ENCODE data around the gene USP48.
A peak's percentile ranks its signal among the peaks of the same experiment; 100 is the strongest.

The USP48 gene

DNA sequence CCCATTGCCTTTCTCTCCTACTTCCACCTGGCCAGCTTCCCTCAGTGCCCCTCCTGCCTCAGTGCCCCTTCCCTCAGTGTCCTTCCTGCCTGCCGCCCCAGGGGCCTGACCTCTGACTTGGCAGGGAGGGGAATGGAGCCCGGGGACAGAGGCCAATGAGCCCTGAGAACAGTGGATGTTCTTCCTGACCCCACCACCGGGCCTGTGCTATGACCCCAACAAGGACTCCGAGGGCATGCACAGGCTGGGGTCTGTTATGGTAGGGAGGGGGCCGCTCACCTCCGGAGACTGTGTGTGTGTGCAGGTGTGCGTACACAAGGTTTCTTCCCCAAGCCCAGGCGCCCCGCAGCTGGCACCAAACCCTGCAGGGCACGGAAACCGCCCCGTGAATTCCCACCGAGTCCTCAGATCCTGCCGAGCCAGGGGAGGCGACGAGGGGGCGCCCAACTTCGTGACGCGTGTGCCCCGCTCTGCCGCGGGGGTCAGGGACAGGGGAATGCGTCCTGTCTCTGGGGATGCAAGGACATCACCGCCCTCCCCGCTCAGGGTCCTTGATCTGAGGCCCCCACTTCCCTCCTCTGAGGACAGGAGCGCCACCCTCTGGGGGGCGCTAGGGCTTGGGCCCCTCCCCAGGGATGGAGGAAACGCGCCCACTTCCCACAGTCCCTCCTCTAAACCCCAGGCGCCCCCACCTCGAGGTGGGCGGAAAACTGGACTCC lies 114.6 kb downstream of the USP48 start:
- DNase-seq (ENCODE audit: low read depth) = no peak

- no peak for DNase-seq (ENCODE audit: low read depth)
Observed at GRCh38 chr1:21667348-21668231, 115.4 kb downstream of the USP48 start.

DNA sequence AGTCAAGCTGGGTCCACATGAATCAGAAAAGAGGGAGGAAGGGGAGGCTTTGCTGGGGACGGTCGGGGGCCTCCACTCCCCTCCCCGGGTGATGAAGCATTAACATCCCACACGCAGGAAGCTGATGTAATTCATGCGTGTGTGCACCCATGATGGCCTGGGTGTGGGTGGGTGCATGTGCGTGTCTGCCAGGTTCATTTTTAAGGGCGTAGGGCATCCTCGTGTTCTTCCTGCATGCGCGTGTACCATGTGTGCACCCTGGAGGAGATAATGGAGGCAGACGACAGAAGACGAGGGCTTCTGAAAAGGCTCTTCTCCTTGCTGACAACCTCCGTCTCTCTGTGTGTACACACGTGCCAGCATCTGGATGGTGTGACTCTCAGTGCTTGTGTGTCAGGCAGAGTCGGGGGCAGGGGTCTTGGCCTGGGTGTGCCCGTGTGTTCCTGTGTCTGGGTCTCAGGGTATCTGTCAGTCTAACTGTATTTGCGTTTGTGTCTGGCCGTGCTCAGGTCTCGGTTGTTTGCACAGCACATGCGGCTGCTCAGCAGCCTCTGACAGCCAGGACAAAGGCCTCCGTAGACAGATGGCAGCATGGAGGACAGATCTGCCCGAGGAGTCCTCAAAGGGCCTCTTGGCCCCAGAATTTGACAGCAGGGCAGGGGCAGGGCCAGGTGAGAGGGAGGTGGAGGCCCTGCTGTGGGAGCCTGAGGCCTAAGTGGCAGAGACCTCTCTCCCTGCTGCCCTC lies 116.2 kb downstream of the USP48 start:
- no peak for DNase-seq (ENCODE audit: low read depth)

DNA sequence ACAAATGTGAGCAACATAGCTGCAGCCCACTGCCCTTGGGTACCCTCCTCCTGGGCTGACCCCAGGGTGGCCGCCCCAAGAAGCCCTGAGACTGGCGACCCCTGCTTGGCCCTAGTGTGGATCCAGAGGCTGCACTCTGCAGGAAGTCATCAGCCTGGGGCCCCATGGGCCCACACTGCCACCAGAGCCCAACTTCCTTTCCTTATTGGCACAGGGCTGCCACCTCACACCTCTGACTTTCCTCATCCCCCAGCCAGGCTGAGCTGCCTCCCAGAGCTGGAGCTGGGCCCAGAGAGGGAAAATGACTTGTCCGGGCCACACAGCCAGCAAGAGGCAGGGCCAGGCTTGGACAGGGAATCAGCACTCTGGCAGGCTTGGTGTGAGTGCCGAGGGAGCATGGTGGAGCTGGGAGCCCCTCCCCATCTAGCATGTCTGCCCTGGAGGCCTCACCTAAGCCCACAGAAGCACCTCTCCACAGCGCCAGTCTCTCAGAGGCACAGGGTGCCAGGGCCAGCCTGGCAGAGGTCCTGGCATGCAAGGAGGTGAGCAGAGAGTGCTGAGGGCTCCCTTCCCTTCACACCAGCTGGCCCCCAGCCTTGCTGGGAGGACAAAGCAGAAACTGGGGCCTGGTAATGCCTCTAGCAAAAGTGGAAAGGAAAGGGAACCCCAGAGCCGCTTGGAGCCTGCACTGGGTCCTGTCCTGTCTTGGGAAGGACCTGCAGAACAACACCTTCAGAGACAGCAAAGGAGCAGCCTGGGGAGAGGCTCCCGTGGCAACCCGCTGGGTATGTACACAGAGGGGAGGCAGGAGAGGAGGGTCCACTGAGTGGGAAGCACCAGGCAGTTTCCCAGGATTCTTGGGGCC lies 117.0 kb downstream of the USP48 start:
- DNase-seq (ENCODE audit: low read depth) = no peak

- no peak for DNase-seq (ENCODE audit: low read depth)
Observed at GRCh38 chr1:21664806-21665588, 118.0 kb downstream of the USP48 start.

GRCh38 chr1:21663951-21664805 lies 118.8 kb downstream of the USP48 start:
- no peak for DNase-seq (ENCODE audit: low read depth)

- no peak for DNase-seq (ENCODE audit: low read depth)
Observed at GRCh38 chr1:21663248-21663950, 119.5 kb downstream of the USP48 start.

DNA sequence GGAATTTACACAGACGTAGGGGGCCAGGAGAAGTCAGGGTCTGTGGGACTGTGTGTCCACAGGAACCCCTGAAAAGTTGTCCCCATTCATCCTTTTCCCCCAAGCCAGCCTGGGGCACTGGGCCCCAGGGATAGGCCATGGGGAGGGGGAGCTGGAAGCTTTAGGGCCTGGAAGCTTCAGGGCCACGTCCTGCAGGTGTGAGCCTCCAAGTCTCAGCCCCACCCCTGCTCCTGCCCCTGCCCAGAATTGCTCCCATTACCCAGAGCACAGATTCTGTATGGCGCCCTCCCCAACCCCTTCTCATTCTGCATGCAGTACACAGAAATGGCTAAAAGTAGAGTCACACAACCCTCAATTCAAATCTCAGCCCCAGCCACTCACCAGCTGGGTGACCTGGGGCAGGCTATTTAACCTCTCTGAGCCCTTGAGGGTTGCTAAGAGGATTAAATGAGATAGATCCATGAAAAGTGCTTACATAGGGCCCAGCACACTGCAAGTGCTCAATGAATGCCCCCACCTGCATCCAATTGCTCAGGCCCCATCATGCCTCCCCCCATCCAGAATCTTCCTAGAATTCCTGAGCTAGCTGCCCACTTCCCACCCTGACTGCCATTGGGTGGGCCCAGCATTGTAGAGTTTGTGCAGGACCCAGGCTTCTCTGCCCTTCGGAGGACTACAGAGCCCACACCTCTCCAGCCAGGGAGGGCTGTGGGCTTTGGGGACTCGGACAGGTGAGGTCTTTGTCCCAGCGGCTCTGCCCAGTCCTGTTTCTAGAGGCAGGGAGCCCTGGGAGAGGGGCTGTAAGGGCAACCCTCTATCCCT lies 120.3 kb downstream of the USP48 start:
- no peak for DNase-seq (ENCODE audit: low read depth)

GRCh38 chr1:21661886-21662285 lies 121.1 kb downstream of the USP48 start:
- no peak for DNase-seq (ENCODE audit: low read depth)

GRCh38 chr1:21659924-21660326 lies 123.0 kb downstream of the USP48 start:
- no peak for DNase-seq (ENCODE audit: low read depth)

- DNase-seq (ENCODE audit: low read depth) = peak; percentile 66
Observed at GRCh38 chr1:21659099-21659923, 123.6 kb downstream of the USP48 start.

DNA sequence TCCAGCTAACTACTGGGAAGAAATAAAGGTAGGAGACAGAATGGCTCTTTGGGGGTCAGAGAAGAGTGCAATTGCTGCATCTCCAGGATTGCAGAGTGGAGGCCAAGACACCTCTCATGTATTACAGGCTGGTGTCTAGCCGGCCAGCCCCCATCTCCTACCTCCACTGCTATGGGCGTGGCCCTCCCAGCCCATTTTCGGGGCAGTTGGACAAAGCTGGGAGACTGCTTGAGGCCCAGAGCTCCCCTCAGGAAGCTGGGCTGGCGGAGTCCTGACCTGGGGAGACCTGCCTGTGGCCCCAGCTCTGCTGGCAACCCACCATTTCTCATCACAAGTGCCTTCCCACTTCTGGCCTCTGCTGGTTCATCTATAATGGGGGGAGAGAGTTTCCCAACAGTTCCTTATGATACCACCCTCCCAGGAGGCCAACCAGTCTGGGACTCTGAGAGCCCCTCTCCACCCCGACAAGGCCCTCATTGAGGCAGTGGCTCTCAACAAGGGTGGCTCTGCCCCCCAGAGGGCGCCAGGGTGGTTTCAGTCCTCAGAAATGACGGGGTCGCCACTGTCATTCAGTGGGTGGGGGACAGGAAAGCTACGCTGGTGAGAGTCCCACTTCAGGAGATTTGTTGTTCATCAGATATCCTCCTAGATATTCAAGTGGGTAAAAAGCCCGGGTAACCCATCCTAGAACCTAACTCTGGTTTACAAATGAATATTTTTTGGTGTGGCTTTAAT lies 125.3 kb downstream of the USP48 start:
- no peak for DNase-seq (ENCODE audit: low read depth)

DNA sequence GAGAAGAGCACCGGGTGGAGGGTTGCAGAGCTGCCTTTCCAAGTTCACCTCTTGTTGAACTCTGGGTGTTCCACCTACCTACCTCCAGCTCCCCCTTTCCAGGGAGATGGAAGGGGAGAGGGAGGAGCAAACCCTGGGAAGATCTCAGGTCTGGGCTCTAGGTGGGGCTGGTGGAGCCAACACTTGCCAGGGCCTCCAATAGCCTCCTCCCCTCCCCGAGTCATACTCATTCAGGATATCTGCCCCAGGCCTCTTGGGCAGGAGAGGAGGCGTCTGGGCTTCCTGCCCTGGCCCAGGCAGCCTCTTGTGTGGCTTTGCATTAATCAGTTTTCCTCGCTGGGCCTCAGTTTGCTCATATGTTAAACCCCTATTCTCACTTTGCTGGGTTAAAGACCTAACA lies 127.2 kb downstream of the USP48 start:
- DNase-seq (ENCODE audit: low read depth) = no peak

DNA sequence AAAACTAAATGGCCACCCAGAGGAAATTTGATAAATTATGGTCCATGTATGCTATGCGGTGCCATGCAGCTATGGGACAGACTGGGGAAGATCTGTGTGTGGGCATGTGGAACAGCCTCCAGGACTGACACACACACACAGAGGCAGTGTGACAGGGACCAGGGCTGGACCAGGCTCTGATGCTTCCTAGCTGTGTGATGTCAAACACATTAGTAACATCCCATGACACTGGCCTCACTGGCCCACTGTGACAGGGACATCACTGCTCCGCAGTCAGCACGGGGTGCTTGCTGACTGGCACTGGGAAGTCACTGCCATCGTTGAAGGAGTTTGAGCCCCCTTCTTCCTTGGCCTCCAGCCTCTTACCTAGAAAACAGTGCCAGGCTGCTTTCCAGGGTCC lies 127.7 kb downstream of the USP48 start:
- DNase-seq (ENCODE audit: low read depth) = no peak

DNA sequence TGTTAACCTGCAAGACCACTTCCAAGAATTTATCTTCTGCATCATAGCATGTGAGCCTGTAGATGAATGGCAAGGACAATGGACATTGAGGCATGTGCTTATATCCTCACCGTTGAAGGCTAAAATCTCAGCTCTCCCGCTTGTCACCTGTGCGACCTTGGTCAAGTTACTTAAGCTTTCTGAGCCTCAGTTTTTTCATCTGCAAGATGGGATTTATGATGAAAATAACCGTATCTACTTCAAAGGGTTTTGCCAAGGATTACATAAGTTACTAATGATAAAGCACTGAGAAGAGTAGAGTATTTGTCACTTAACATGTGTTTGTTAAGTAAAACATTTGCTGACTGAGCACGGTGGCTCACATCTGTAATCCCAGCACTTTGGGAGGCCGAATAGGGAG lies 128.7 kb downstream of the USP48 start:
- no peak for DNase-seq (ENCODE audit: low read depth)

DNA sequence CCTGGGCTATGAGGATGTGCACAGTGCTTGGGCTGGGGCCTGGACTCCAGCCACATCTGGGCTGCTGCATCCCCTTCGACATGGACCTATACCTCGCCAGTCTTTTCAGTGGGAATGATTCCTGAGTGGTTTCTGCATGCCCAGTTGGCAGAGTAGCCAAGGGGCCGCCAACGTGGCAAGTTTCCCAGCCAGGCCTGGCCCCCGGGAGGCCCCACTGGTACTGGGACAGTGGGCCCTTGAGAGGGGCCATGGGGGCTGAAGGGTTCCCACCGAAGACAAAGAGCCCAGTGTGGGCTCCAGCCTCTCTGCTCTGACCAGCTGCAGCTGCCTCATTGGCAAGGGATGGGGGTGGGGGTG lies 129.2 kb downstream of the USP48 start:
- no peak for DNase-seq (ENCODE audit: low read depth)
